Measurements from ENCODE around the gene IGSF8. TPM values are rescaled to one million over a fixed set of nuclear protein-coding genes. Genes with fewer than 3 reads are reported as not detected.

Gene IGSF8
- total RNA-seq, 1 donor from 2014 or later = 17.2 TPM

DNA sequence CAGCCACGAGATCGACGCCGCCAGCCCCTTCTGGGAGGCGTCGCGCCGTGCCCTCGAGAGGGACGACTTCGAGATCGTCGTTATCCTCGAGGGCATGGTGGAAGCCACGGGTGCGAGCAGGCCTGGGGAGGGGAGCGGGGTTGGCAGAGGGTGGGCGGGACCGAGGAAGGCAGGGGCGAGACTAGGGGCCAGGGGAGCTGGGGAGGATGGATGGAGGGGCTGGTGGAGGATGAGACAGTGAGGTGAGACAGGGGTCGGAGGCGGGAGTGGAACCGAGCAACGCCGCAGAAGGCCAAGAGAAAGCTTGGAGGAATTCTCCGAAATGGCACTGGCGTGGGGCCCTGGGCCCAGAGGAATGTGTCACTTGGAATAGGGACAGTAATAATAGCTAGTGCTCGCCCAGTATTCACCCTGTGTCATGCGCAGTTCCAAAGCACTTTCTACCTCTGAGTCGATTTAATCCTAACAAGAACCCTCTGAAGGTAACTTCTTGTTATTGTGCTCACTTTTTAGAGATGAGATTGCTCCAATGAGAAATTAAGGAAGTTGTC, 13.6 kb downstream of the IGSF8 start:
- Mint-ChIP-seq H3K27ac (ENCODE audit: unreplicated experiment) (no peak overlapping the region), H3K36me3 (ENCODE audit: low read depth, unreplicated experiment) (no peaks in the 10 kb centered on the region), H3K27me3 (ENCODE audit: unreplicated experiment) (peaks cover 31% of the 10 kb centered on the region), H3K9me3 (ENCODE audit: unreplicated experiment) (no peaks in the 10 kb centered on the region), H3K4me1 (ENCODE audit: unreplicated experiment) (peaks cover 17% of the 10 kb centered on the region), H3K4me3 (ENCODE audit: unreplicated experiment) (no peak overlapping the region)
- DNase-seq (ENCODE audit: low spot score) = no peak
- TF ChIP-seq CTCF (IDR thresholded peaks at IDR 0.05; ENCODE audit: unreplicated experiment) = no peak

GRCh38 chr1:160083968-160084770, 14.2 kb downstream of the IGSF8 start:
- Mint-ChIP-seq H3K27ac (ENCODE audit: unreplicated experiment) (no peak overlapping the region), H3K9me3 (ENCODE audit: unreplicated experiment) (no peaks in the 10 kb centered on the region), H3K4me3 (ENCODE audit: unreplicated experiment) (peak overlapping the region; percentile 62), H3K4me1 (ENCODE audit: unreplicated experiment) (peaks cover 17% of the 10 kb centered on the region), H3K36me3 (ENCODE audit: low read depth, unreplicated experiment) (no peaks in the 10 kb centered on the region), H3K27me3 (ENCODE audit: unreplicated experiment) (peaks cover 32% of the 10 kb centered on the region)
- DNase-seq (ENCODE audit: low spot score) = peak; percentile 58
- TF ChIP-seq CTCF (IDR thresholded peaks at IDR 0.05; ENCODE audit: unreplicated experiment) = peak; percentile 44

DNA sequence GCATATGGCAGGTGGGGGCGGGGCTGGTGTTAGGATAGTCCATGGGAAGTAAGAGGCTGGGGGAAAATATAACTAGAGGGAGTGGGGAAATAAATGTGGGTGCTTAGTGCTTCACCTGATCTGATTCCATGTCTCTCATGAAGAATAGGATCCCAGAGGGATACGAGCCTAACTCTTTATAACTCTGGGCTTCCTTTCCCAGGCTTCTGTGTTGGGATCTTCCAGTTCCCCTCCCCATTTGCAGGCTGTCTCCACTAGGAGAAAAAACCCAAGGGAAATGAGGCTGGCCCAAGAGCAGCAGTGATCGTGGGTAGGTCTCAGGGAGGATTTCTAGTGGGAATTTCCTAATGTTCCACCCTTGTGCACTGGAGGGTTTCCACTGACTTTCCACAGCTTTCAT, 15.5 kb downstream of the IGSF8 start:
- Mint-ChIP-seq H3K36me3 (ENCODE audit: low read depth, unreplicated experiment) (no peaks in the 10 kb centered on the region), H3K4me3 (ENCODE audit: unreplicated experiment) (no peak overlapping the region), H3K4me1 (ENCODE audit: unreplicated experiment) (peaks cover 14% of the 10 kb centered on the region), H3K27me3 (ENCODE audit: unreplicated experiment) (peaks cover 28% of the 10 kb centered on the region), H3K27ac (ENCODE audit: unreplicated experiment) (no peak overlapping the region), H3K9me3 (ENCODE audit: unreplicated experiment) (no peaks in the 10 kb centered on the region)
- TF ChIP-seq CTCF (IDR thresholded peaks at IDR 0.05; ENCODE audit: unreplicated experiment) = no peak
- DNase-seq (ENCODE audit: low spot score) = no peak

- H3K27ac Mint-ChIP-seq (ENCODE audit: unreplicated experiment) = no peak overlapping the region
- no peaks in the 10 kb centered on the region for H3K36me3 Mint-ChIP-seq (ENCODE audit: low read depth, unreplicated experiment)
- DNase-seq (ENCODE audit: low spot score) = no peak
- peaks cover 14% of the 10 kb centered on the region for H3K4me1 Mint-ChIP-seq (ENCODE audit: unreplicated experiment)
- no peaks in the 10 kb centered on the region for H3K9me3 Mint-ChIP-seq (ENCODE audit: unreplicated experiment)
- no peak for TF ChIP-seq CTCF (IDR thresholded peaks at IDR 0.05; ENCODE audit: unreplicated experiment)
- H3K4me3 Mint-ChIP-seq (ENCODE audit: unreplicated experiment) = no peak overlapping the region
- peaks cover 27% of the 10 kb centered on the region for H3K27me3 Mint-ChIP-seq (ENCODE audit: unreplicated experiment)
Observed at GRCh38 chr1:160082487-160082886, 15.9 kb downstream of the IGSF8 start.

Data from endothelial cell (in vitro differentiated cells).